DOHH2 (cell line): ENCODE results near the gene CORO1C.

ENCODE experiments used
- H3F3A ChIP-seq: fragments of 200-600 bp; sonication (generic), shearing (Covaris generic); 2 replicates; pipeline ENCODE4 v1.6.0; 2016; ENCODE audit warnings: antibody characterized with exemption, mild to moderate bottlenecking; ENCODE audit not compliant: control insufficient read depth, insufficient read depth
- H3K27ac ChIP-seq: fragments of 200-600 bp; sonication (generic); 2 replicates; pipeline ENCODE4 v1.5.1; 2014; ENCODE audit warnings: low read depth, mild to moderate bottlenecking, low read length, moderate library complexity
- H3K27me3 ChIP-seq: fragments of 200-600 bp; sonication (generic); 2 replicates; pipeline ENCODE4 v1.6.1; 2014; ENCODE audit warnings: mild to moderate bottlenecking, low read length, mixed read lengths; ENCODE audit not compliant: control insufficient read depth
- H3K36me3 ChIP-seq: fragments of 200-600 bp; sonication (generic); 2 replicates; pipeline ENCODE4 v1.6.1; 2014; ENCODE audit warnings: mild to moderate bottlenecking, low read length, moderate library complexity, mixed read lengths; ENCODE audit not compliant: control insufficient read depth
- H3K4me1 ChIP-seq: fragments of 200-600 bp; sonication (generic); 2 replicates; pipeline ENCODE4 v1.6.1; 2014; ENCODE audit warnings: mild to moderate bottlenecking, low read length, mixed read lengths; ENCODE audit not compliant: control insufficient read depth
- H3K4me2 ChIP-seq: fragments of 200-600 bp; sonication (generic); 2 replicates; pipeline ENCODE4 v1.6.0; 2014; ENCODE audit warnings: mild to moderate bottlenecking, low read length, moderate library complexity
- H3K4me3 ChIP-seq: fragments of 200-600 bp; sonication (generic); 2 replicates; pipeline ENCODE4 v1.5.1; 2014; ENCODE audit warnings: mild to moderate bottlenecking, low read length, mixed read lengths
- H3K79me2 ChIP-seq: fragments of 200-600 bp; sonication (generic); 2 replicates; pipeline ENCODE4 v1.6.1; 2014; ENCODE audit warnings: mild to moderate bottlenecking, low read length, mixed read lengths; ENCODE audit not compliant: control insufficient read depth
- H3K9me2 ChIP-seq: fragments of 200-600 bp; sonication (generic); replicated peaks from 2 replicates; pipeline ENCODE4 v1.6.1; 2014; ENCODE audit warnings: mild to moderate bottlenecking, low read length, mixed read lengths; ENCODE audit not compliant: control insufficient read depth
- H3K9me3 ChIP-seq: fragments of 200-600 bp; sonication (generic); 2 replicates; pipeline ENCODE4 v1.6.1; 2014; ENCODE audit warnings: antibody characterized with exemption, low read length, mixed read lengths; ENCODE audit not compliant: control insufficient read depth, insufficient read depth
- H4K20me1 ChIP-seq: fragments of 200-600 bp; sonication (generic); 2 replicates; pipeline ENCODE4 v1.6.0; 2014; ENCODE audit warnings: low read depth, mild to moderate bottlenecking, antibody characterized with exemption, low read length, moderate library complexity; ENCODE audit not compliant: control insufficient read depth, insufficient read depth
- CTCF ChIP-seq: fragments of 200-600 bp; sonication (generic); IDR thresholded peaks from one replicate; pipeline ENCODE4 v1.5.1; 2014; ENCODE audit warnings: antibody characterized with exemption, mild to moderate bottlenecking, low read depth, low read length; ENCODE audit not compliant: poor library complexity, severe bottlenecking
- EZH2phosphoT487 ChIP-seq: fragments of 200-600 bp; sonication (generic); IDR thresholded peaks from 2 replicates; pipeline ENCODE4 v1.6.1; 2017; ENCODE audit warnings: borderline replicate concordance, mild to moderate bottlenecking, antibody characterized with exemption, low read length, moderate library complexity, mixed read lengths

Gene CORO1C

GRCh38 chr12:108691175-108691997, 39.9 kb downstream of the CORO1C start:
- Histone ChIP-seq H3K27ac (no peak overlapping the region), H3F3A (peaks cover 5% of the 10 kb centered on the region; the same call in 1 of the 2 replicates), H3K4me3 (peak overlapping the region; percentile 63), H3K27me3 (no peaks in the 10 kb centered on the region), H3K9me2 (no peaks in the 10 kb centered on the region), H3K4me1 (peaks cover 37% of the 10 kb centered on the region), H3K9me3 (no peaks in the 10 kb centered on the region), H3K4me2 (peak overlapping the region; percentile 78), H4K20me1 (no peaks in the 10 kb centered on the region), H3K79me2 (no peaks in the 10 kb centered on the region), H3K36me3 (no peaks in the 10 kb centered on the region)
- TF ChIP-seq CTCF (peak; percentile 32), EZH2phosphoT487 (no peak)

- peak overlapping the region; percentile 63 for H3K4me3 ChIP-seq
- no peaks in the 10 kb centered on the region for H3K27me3 ChIP-seq
- H3K4me1 ChIP-seq, result peaks cover 42% of the 10 kb centered on the region
- H3K36me3 ChIP-seq, result no peaks in the 10 kb centered on the region
- peaks cover 5% of the 10 kb centered on the region; the same call in 1 of the 2 replicates for H3F3A ChIP-seq
- H3K79me2 ChIP-seq, result no peaks in the 10 kb centered on the region
- TF ChIP-seq EZH2phosphoT487 (no peak), CTCF (no peak)
- H4K20me1 ChIP-seq, result no peaks in the 10 kb centered on the region
- H3K9me3 ChIP-seq, result no peaks in the 10 kb centered on the region
- H3K9me2 ChIP-seq, result no peaks in the 10 kb centered on the region
- no peak overlapping the region for H3K27ac ChIP-seq
- H3K4me2 ChIP-seq, result peak overlapping the region; percentile 78
Measured at GRCh38 chr12:108690542-108691174, 40.7 kb downstream of the CORO1C start.

GRCh38 chr12:108690191-108690518, 41.2 kb downstream of the CORO1C start:
- peak overlapping the region; percentile 78 for H3K4me2 ChIP-seq
- no peaks in the 10 kb centered on the region for H3K9me2 ChIP-seq
- H3K9me3 ChIP-seq, result no peaks in the 10 kb centered on the region
- H3K27me3 ChIP-seq, result no peaks in the 10 kb centered on the region
- no peak for TF ChIP-seq CTCF
- no peak for TF ChIP-seq EZH2phosphoT487
- H3K4me3 ChIP-seq, result 0 out of 2 replicates have a peak overlapping the region, but pooled peaks have one; percentile 24
- no peaks in the 10 kb centered on the region for H3K79me2 ChIP-seq
- peaks cover 5% of the 10 kb centered on the region; the same call in 1 of the 2 replicates for H3F3A ChIP-seq
- H4K20me1 ChIP-seq, result no peaks in the 10 kb centered on the region
- H3K4me1 ChIP-seq, result peaks cover 47% of the 10 kb centered on the region
- no peaks in the 10 kb centered on the region for H3K36me3 ChIP-seq
- H3K27ac ChIP-seq, result no peak overlapping the region
